Camera-type eye (tissue), 1 donor: ENCODE measurements around the gene FAM222A. TPM values are rescaled to one million over a fixed set of nuclear protein-coding genes. Genes with fewer than 3 reads are reported as not detected.

ENCODE experiments used
- total RNA-seq: library from RNA; depleted of rRNA; stranded (reverse); fragments of >200 nt; gene quantifications from one replicate; pipeline ENCODE4 v1.2.3, GENCODE V29; 2014

The FAM222A gene
- 25.1 TPM for total RNA-seq

DNA sequence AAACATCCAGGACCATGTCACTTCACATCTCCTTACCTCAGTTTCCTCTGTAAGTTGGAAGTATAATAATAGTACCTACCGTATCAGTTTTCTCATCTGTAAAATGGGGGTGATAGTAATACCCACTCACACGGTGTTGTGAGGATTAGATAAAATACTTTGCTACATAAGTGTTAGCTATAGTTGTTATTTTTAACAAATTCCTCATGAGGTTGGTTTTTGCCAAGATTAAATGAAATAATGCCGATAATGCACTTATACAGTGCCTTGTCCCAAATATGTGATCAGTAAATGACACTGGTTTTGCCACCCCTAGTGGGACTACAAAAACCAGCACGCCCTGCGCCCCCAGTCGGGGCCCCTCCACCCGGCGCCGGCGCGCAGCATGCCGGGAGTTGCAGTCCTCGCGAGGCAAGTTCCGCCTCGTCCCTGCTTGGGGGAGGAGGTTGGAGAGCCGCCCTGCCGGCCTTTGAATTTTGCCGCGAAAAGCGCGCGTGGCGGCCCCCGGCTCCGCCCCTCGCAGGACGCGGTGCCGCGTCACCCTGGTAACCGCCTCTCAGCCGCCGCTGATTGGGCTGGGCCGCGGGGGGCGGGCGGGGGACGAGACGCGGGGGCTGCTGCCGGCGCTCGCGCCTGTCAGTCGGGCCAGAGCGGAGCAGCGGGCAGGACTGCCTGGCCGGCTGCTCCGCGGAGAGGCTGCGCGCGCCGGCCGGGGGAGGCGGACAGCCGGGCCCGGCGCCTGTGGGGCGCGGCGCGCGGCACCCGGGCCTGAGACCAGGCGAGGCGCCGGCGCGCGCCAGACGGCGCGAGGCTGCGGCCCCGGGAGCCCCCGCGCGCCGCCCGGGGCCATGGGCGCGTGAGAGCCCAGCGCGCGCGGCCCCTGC is at the start of gene FAM222A:
Gene FAM222A, plus strand, starts transcription at position 639 of the 884 bp plus-strand sequence. CDS start 30,322 bp downstream, outside the sequence.

Other genes starting within 250 kb of the FAM222A start
- 59.8 TPM for gene KCTD10, start 236.5 kb upstream of the FAM222A start, total RNA-seq
- gene UBE3B, start 236.2 kb upstream of the FAM222A start, total RNA-seq: 71.2 TPM
- 19.2 TPM for gene MMAB, start 140.3 kb upstream of the FAM222A start, total RNA-seq
- gene MVK, start 140.0 kb upstream of the FAM222A start, total RNA-seq: 17.5 TPM
- 1.4 TPM for gene TRPV4, start 119.6 kb downstream of the FAM222A start, total RNA-seq
- 46.0 TPM for gene GLTP, start 166.7 kb downstream of the FAM222A start, total RNA-seq
- 26.2 TPM for gene TCHP, start 186.4 kb downstream of the FAM222A start, total RNA-seq